Effector memory CD4-positive, alpha-beta T cell (primary cell): ENCODE data around the gene MICA.
"Not testable (repeated sequence)": the region's sequence is repeated elsewhere in the genome, so short reads cannot be mapped to it uniquely, and the experiment has no call there.

Source experiments
- DNase-seq, 3 donors: peaks; one replicate each; pipeline ENCODE4 v3.0.0-alpha.2; 2020
- H3K27ac ChIP-seq: 2 replicates; pipeline ENCODE4 v1.7.0; 2013; ENCODE audit warnings: mild to moderate bottlenecking, low read length, moderate library complexity; ENCODE audit not compliant: insufficient read depth, poor library complexity, severe bottlenecking
- H3K27me3 ChIP-seq: replicated peaks from 2 replicates; pipeline ENCODE4 v1.7.0; 2013; ENCODE audit warnings: mild to moderate bottlenecking, low read length; ENCODE audit not compliant: insufficient read depth, control insufficient read depth, poor library complexity, severe bottlenecking
- H3K36me3 ChIP-seq: 2 replicates; pipeline ENCODE4 v1.7.0; 2013; ENCODE audit warnings: mild to moderate bottlenecking, low read length, moderate library complexity; ENCODE audit not compliant: control insufficient read depth, insufficient read depth
- H3K4me1 ChIP-seq: 2 replicates; pipeline ENCODE4 v1.7.0; 2013; ENCODE audit warnings: low read length, mild to moderate bottlenecking; ENCODE audit not compliant: control insufficient read depth, insufficient read depth, poor library complexity, severe bottlenecking
- H3K4me3 ChIP-seq: 2 replicates; pipeline ENCODE4 v1.7.0; 2013; ENCODE audit warnings: low read length, low read depth, mild to moderate bottlenecking; ENCODE audit not compliant: insufficient read depth, poor library complexity, severe bottlenecking
- H3K9me3 ChIP-seq: 2 replicates; pipeline ENCODE4 v1.7.0; 2013; ENCODE audit warnings: mild to moderate bottlenecking, low read length, moderate library complexity; ENCODE audit not compliant: control insufficient read depth

MICA gene

DNA sequence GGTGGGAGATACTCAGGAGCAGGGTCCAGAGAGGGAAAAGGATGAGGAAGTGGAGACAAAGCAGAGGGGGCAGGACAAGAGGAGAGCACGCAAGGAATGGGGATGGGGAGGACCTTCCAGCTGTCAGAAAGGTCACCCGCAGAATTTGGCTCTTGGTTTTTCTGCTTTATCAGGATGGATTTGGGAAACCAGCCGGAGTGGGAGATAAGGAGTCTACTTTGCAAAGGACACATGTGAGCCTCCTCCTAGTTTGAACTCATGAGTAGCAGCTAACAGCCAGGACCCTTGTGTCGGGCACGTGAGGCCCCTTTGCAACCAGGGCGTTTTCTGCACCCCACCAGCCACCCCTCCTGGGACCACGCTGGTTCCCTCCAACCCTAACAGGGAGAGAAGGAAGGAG, 7.6 kb upstream of the MICA start:
- Histone ChIP-seq H3K4me3 (no peak overlapping the region), H3K27me3 (no peaks in the 10 kb centered on the region), H3K4me1 (peaks cover 3% of the 10 kb centered on the region), H3K36me3 (no peaks in the 10 kb centered on the region), H3K9me3 (no peaks in the 10 kb centered on the region), H3K27ac (no peak overlapping the region)
- DNase-seq: no peak

DNA sequence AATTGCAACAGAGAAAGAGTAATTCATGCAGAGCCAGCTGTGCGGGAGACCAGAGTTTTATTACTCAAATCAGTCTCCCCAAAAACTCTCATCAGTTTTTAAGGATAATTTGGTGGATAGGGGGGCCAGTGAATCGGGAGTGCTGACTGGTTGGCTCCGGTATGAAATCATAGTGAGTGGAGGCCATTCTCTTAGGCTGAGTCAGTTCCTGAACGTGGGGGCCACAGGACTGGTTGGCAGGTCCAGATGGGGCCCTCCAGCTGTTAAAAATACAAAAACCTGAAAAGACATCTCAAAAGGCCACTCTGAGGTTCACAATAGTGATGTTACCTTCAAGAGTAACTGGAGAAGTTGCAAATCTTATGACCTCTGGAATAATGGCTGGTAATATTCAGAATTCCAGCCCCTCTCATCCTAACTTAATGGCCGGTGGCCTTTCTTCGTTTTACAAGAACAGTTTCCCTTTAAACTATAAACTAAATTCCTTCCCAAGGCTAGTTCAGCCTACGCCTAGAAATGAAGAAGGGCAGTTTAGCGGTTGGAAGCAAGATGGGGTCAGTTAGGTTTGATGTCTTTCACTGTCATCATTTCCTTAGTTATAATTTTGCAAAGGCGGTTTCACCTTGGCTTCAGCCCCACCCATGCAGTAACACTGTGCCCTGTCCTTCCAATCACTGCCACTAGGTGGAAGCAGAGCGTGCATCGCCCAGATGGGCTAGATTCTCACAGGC, 6.8 kb upstream of the MICA start:
- no peak overlapping the region for H3K27ac ChIP-seq
- peak; percentile 68 to 74 (median 72) for DNase-seq
- H3K4me1 ChIP-seq: peaks cover 7% of the 10 kb centered on the region
- no peaks in the 10 kb centered on the region for H3K36me3 ChIP-seq
- H3K27me3 ChIP-seq: no peaks in the 10 kb centered on the region
- H3K4me3 ChIP-seq: no peak overlapping the region
- H3K9me3 ChIP-seq: no peaks in the 10 kb centered on the region

DNA sequence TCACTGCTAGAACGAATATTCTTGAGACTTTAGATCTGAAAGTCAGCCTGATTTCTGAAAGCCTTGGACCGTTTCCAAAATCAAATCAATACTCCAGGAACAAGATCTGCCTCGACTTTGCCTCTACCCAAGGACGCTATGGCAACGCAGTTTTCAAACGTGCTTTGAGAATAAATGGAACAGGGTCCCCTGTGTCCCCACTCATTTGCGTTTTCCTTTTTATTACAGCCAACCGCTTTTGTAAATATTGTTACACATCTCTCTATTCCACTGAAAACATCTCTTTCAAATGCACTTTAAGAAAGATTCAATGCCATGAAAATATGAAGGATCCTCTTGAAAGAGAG, 6.3 kb upstream of the MICA start:
- peaks cover 12% of the 10 kb centered on the region for H3K4me1 ChIP-seq
- H3K27me3 ChIP-seq, H3K9me3 ChIP-seq, DNase-seq, H3K27ac ChIP-seq, H3K36me3 ChIP-seq, H3K4me3 ChIP-seq: not testable (repeated sequence)

DNA sequence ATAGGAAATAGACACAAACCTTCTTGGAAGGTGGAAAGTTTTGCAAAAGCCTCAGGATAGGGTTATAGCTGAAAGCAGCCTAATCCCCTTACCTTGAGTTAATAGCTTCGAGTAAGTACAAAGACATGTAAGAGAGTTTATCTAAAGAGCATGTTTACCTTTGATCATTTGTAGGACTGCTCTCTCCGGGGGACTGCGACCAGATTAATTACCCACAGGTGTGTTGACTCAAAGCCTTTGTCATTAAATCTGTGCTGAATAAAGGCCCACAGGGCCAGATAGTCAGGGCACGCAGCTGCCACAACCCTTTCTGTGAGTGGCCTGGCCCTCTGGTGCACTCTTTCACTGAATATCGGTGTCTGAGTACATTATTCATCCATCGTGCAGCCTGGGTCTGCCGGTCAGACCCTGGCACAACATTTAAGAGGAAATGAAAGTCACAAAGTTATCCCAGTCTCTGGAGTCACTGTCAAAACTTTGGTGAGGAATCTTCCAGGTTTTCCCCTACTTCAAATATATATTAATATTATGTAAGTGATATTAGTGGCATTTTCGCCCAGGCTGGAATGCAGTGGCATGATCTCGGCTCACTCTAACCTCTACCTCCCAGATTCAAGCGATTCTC, 5.4 kb upstream of the MICA start:
- DNase-seq: no peak

DNA sequence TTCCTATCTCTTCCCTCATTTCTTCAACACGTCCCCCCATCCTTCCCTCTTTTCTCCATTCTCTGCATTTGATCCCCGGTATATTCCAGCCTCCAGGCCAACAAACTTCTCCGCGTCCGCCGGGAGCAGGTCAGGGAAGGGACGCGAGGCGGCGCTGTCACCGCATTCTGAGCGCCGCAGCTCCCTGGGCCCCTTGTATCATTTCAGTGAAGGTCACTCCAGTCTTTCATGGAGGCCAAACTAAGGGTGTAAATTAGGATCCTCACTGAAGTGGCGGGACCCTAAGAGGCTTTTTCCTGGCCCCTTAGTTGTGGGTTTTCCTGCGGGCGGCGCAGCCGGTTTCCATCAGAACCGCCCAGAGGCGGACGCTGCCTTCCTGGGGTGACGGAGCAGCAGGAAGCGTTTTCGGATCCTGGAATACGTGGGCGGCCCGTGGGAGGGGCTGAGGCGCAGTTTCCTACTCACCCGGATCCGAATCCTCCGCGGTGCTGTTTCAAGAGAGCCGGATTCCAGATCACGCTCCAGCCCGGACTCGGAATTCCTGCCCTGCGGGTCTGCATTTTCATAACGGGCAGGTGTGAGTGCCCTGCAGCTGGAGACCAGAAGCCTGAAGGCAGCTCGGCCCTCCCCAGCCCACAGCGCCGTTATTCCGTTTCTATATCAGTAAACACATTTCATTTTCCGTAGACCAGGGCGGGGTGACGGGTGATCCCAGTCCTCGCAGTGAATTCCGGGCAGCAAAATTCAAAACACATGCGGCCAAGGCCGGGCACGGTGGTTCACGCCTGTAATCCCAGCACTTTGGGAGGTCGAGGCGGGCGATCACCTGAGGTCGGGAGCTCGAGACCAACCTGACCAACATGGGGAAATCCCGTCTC, 3.6 kb upstream of the MICA start:
- Histone ChIP-seq H3K4me3 (peak overlapping the region; percentile 70), H3K27me3 (no peaks in the 10 kb centered on the region), H3K4me1 (peaks cover 28% of the 10 kb centered on the region), H3K9me3 (no peaks in the 10 kb centered on the region), H3K27ac (peak overlapping the region; percentile 82), H3K36me3 (no peaks in the 10 kb centered on the region)
- peak; percentile 30 to 66 (median 50) for DNase-seq

More for the DNA sequence above, 5.4 kb upstream of the MICA start:
- H3K4me1 ChIP-seq: peaks cover 21% of the 10 kb centered on the region
- no peaks in the 10 kb centered on the region for H3K27me3 ChIP-seq
- H3K9me3 ChIP-seq: no peaks in the 10 kb centered on the region
- H3K4me3 ChIP-seq: no peak overlapping the region
- no peak overlapping the region for H3K27ac ChIP-seq
- H3K36me3 ChIP-seq: no peaks in the 10 kb centered on the region

DNA sequence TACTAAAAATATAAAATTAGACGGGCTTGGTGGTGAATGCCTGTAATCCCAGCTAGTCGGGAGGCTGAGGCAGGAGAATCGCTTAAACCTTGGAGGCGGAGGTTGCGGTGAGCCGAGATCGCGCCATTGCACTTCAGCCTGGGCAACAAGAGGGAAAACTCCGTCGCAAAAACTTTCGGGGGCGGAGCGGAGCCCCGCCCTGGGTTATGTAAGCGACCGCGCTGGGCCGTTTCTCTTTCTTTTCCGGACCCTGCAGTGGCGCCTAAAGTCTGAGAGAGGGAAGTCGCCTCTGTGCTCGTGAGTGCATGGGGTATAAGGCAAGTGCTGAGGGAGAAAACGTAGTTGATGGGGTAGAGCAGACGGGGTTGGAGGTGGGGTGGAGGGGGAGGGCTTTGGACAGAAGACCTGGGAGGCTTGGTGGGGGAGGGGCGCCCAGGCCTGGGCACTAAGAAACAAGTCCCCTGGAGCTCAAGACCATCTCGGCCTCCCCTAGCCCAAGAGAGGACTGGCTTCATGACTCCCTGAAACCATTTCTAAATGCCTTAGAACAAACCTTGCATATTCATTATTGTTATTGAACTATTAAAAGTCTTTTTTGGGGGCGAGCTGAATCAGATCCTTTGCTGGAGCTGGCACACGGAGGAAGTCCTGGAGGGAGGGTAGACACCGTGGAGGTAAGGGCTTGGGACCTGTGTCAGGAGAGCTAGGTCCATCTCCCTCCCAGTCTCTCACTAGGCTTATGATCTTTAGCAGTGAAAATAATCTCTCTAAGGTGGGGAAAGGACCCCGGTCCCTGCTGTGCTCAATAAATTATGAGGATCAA, 2.7 kb upstream of the MICA start:
- H3K36me3 ChIP-seq: no peaks in the 10 kb centered on the region
- no peaks in the 10 kb centered on the region for H3K27me3 ChIP-seq
- peak overlapping the region; percentile 70 for H3K4me3 ChIP-seq
- peak; percentile 69 to 77 (median 71) for DNase-seq
- H3K27ac ChIP-seq: peak overlapping the region; percentile 82
- peaks cover 28% of the 10 kb centered on the region for H3K4me1 ChIP-seq
- no peaks in the 10 kb centered on the region for H3K9me3 ChIP-seq

DNA sequence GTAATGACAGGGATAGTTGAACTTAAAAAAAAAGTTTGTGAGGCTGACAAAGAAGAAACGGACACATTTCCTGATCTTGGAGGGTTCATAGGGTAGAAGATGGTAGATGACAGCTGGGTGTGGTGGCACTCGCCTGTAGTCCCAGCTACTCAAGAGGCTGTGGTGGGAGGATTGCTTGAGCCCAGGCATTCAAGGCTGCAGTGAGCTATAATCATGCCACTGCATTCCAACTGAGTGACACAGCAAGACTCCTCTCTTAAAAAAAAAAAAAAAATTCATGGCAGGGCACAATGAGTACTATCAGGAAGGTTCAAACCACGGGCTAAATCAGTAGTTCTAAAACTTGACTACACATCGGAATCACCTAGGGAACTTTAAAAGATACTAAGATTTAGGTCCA, 2.0 kb upstream of the MICA start:
- Histone ChIP-seq H3K9me3 (no peaks in the 10 kb centered on the region), H3K27me3 (no peaks in the 10 kb centered on the region), H3K4me1 (peaks cover 28% of the 10 kb centered on the region), H3K4me3 (peak overlapping the region; percentile 70), H3K27ac (peak overlapping the region; percentile 82), H3K36me3 (no peaks in the 10 kb centered on the region)
- no peak for DNase-seq

DNA sequence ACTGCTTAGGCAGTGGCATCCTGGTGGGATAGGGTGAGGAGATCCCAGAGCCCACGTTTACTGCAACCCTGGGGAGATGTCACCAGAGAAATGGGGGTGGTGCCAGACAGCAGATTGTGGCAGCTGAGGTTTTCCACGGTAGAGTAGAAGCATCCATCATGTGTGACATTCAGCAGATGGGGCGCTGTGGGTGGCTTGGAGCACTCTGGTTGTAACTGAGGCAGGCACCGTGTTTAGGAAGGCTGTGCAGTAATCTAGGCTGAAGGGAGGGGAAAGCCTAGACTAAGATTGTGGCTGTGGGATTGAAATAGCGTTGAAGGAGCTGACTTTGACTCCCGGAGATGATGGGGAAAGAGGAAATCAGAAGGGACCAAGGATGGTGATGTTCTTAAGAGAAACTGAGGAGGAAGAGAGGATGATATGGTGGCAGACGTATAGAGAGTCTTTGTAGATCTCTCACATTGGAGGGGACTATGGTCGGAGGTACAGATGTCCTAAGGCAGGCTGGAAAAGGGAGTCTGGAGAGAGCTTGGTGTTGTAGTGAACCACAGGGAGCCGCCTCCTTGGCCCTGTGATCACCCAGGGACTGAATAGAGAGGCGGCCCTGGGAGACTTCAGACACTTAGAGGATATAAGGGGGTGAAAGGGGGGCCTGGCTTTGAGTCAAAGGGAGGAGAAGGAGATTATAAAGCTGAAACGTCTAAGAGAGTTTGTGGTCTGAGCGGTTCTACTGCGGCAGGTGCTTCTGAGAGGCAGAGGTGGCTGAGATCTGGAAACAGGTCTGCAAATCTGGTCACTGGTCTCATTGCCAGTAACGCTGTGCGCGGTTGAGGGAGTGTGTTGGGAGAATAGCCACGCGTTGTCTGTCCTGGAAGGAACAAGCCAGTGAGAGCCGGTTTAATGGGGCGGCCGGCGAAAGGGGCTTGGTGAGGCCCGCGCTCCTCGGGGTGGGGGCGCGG, 792 bp upstream of the MICA start:
- Histone ChIP-seq H3K27ac (peak overlapping the region; percentile 54), H3K9me3 (no peaks in the 10 kb centered on the region), H3K27me3 (no peaks in the 10 kb centered on the region), H3K36me3 (no peaks in the 10 kb centered on the region), H3K4me1 (peaks cover 28% of the 10 kb centered on the region), H3K4me3 (peak overlapping the region; percentile 81)
- DNase-seq: peak in 2 of 3 donors; percentile 21 to 26

DNA sequence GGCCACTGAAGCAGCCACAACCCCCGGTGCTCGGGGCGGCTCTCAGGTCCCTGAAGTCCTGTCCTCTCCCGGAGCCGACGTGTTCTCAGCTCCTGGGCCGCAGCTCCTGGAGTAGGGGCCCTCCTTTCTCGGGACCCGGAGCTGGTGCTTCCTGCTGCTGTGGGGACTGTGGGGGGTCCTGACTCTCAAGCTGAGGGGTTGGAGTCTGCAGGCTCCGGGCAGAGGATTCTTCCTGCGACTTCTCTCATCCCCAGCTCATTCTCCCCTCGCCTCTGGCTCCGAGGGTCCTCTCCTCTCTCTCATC, 618 bp downstream of the MICA start:
- H3K27ac ChIP-seq: peak overlapping the region; percentile 54
- H3K9me3 ChIP-seq, H3K27me3 ChIP-seq, H3K36me3 ChIP-seq, DNase-seq: not testable (repeated sequence)
- H3K4me3 ChIP-seq: peak overlapping the region; percentile 81
- peaks cover 28% of the 10 kb centered on the region for H3K4me1 ChIP-seq
